Kidney capillary endothelial cell (primary cell): ENCODE data around the gene PRKN.

Source experiments
- DNase-seq: peaks from one replicate; pipeline ENCODE4 v3.0.0-alpha.2; 2018; ENCODE audit warnings: low spot score

Gene PRKN

GRCh38 chr6:161954699-161955276 is 772.8 kb downstream of the PRKN start:
- no peak for DNase-seq

- no peak for DNase-seq
Measured at GRCh38 chr6:161954077-161954476, 773.5 kb downstream of the PRKN start.

- DNase-seq: no peak
Measured at GRCh38 chr6:161951126-161951525, 776.4 kb downstream of the PRKN start.

GRCh38 chr6:161949531-161949930 is 778.0 kb downstream of the PRKN start:
- DNase-seq: no peak

GRCh38 chr6:161948462-161948861 is 779.1 kb downstream of the PRKN start:
- no peak for DNase-seq

GRCh38 chr6:161947371-161947770 is 780.2 kb downstream of the PRKN start:
- no peak for DNase-seq

GRCh38 chr6:161946461-161946860 is 781.1 kb downstream of the PRKN start:
- no peak for DNase-seq

GRCh38 chr6:161943561-161943960 is 784.0 kb downstream of the PRKN start:
- no peak for DNase-seq

- DNase-seq: no peak
Measured at GRCh38 chr6:161941565-161941964, 786.0 kb downstream of the PRKN start.

GRCh38 chr6:161940519-161940918 is 787.0 kb downstream of the PRKN start:
- no peak for DNase-seq

- no peak for DNase-seq
Measured at GRCh38 chr6:161926324-161926723, 801.2 kb downstream of the PRKN start.

GRCh38 chr6:161924516-161925116 is 803.0 kb downstream of the PRKN start:
- DNase-seq: no peak

GRCh38 chr6:161922631-161923119 is 804.9 kb downstream of the PRKN start:
- peak; percentile 60 for DNase-seq

GRCh38 chr6:161921602-161922395 is 805.8 kb downstream of the PRKN start:
- DNase-seq: no peak

- DNase-seq: no peak
Measured at GRCh38 chr6:161919691-161920090, 807.9 kb downstream of the PRKN start.

- no peak for DNase-seq
Measured at GRCh38 chr6:161918628-161919205, 808.8 kb downstream of the PRKN start.

GRCh38 chr6:161918109-161918531 is 809.4 kb downstream of the PRKN start:
- no peak for DNase-seq

- DNase-seq: no peak
Measured at GRCh38 chr6:161917645-161918044, 809.9 kb downstream of the PRKN start.

- no peak for DNase-seq
Measured at GRCh38 chr6:161915456-161915964, 812.1 kb downstream of the PRKN start.

GRCh38 chr6:161908872-161909271 is 818.7 kb downstream of the PRKN start:
- DNase-seq: peak; percentile 41

- DNase-seq: no peak
Measured at GRCh38 chr6:161906571-161906970, 821.0 kb downstream of the PRKN start.

- no peak for DNase-seq
Measured at GRCh38 chr6:161903584-161904212, 823.9 kb downstream of the PRKN start.
